HG03558 (cell line): ENCODE measurements around the gene SLC10A7.

Source experiments
- ATAC-seq: cut with Tn5 transposase; IDR thresholded peaks from one replicate; pipeline ENCODE4 v1.9.1; 2021; ENCODE audit warnings: moderate number of reproducible peaks; ENCODE audit not compliant: unreplicated experiment; ENCODE audit errors: extremely low read depth

Gene SLC10A7

GRCh38 chr4:146445198-146446150 lies 76.3 kb downstream of the SLC10A7 start:
- ATAC-seq, result no peak

GRCh38 chr4:146443525-146443924 lies 78.2 kb downstream of the SLC10A7 start:
- no peak for ATAC-seq

- no peak for ATAC-seq
These were observed 78.9 kb downstream of the SLC10A7 start for GRCh38 chr4:146442801-146443200.

GRCh38 chr4:146439999-146440398 lies 81.7 kb downstream of the SLC10A7 start:
- no peak for ATAC-seq

- no peak for ATAC-seq
These were observed 82.3 kb downstream of the SLC10A7 start for GRCh38 chr4:146439437-146439836.

- no peak for ATAC-seq
These were observed 84.0 kb downstream of the SLC10A7 start for GRCh38 chr4:146437778-146438177.

GRCh38 chr4:146436423-146437162 lies 85.1 kb downstream of the SLC10A7 start:
- no peak for ATAC-seq

GRCh38 chr4:146435962-146436361 lies 85.8 kb downstream of the SLC10A7 start:
- ATAC-seq, result no peak

GRCh38 chr4:146432065-146432464 lies 89.7 kb downstream of the SLC10A7 start:
- ATAC-seq, result no peak

- no peak for ATAC-seq
These were observed 93.4 kb downstream of the SLC10A7 start for GRCh38 chr4:146428298-146428697.

- ATAC-seq, result no peak
These were observed 103.9 kb downstream of the SLC10A7 start for GRCh38 chr4:146417822-146418221.

- ATAC-seq, result no peak
These were observed 105.9 kb downstream of the SLC10A7 start for GRCh38 chr4:146415829-146416228.

- ATAC-seq, result no peak
These were observed 114.1 kb downstream of the SLC10A7 start for GRCh38 chr4:146407669-146408084.

GRCh38 chr4:146407257-146407656 lies 114.5 kb downstream of the SLC10A7 start:
- no peak for ATAC-seq

GRCh38 chr4:146401274-146401673 lies 120.5 kb downstream of the SLC10A7 start:
- no peak for ATAC-seq

GRCh38 chr4:146398896-146399445 lies 122.8 kb downstream of the SLC10A7 start:
- no peak for ATAC-seq

- ATAC-seq, result no peak
These were observed 123.3 kb downstream of the SLC10A7 start for GRCh38 chr4:146398404-146398803.

- no peak for ATAC-seq
These were observed 132.2 kb downstream of the SLC10A7 start for GRCh38 chr4:146389561-146389960.

GRCh38 chr4:146382194-146382593 lies 139.5 kb downstream of the SLC10A7 start:
- no peak for ATAC-seq

- no peak for ATAC-seq
These were observed 140.4 kb downstream of the SLC10A7 start for GRCh38 chr4:146381263-146381872.

GRCh38 chr4:146379744-146380143 lies 142.0 kb downstream of the SLC10A7 start:
- no peak for ATAC-seq
